ENCODE measurements around the gene SUCLG2. TPM values are rescaled to one million over a fixed set of nuclear protein-coding genes. Genes with fewer than 3 reads are reported as not detected.

The SUCLG2 gene
- total RNA-seq, 1 donor from 2014 or later = 20.8 TPM

DNA sequence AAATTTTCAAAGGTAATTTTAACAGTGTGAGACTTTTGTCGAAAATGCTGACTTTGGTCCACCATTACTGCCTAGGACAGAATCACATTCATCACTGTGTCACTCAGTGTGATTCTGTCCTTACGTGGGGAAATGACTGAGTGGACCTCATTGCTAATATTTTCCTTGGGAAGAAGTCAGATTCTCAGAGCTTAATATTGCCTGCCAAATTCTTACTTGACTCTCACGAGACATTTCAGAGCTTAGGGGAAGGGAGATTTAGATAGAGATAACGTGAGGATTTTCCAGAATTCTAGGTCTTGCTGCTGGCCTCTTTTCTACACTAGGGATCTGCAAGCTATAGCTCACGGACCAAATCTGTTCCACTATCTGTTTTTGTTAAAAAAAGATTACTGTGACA is 270.4 kb downstream of the SUCLG2 start:
- H3K4me3 Mint-ChIP-seq (ENCODE audit: unreplicated experiment) = no peak overlapping the region
- H3K4me1 ChIP-seq (ENCODE audit: insufficient read depth, low read length) = no peaks in the 10 kb centered on the region
- TF ChIP-seq, protein P1, sequence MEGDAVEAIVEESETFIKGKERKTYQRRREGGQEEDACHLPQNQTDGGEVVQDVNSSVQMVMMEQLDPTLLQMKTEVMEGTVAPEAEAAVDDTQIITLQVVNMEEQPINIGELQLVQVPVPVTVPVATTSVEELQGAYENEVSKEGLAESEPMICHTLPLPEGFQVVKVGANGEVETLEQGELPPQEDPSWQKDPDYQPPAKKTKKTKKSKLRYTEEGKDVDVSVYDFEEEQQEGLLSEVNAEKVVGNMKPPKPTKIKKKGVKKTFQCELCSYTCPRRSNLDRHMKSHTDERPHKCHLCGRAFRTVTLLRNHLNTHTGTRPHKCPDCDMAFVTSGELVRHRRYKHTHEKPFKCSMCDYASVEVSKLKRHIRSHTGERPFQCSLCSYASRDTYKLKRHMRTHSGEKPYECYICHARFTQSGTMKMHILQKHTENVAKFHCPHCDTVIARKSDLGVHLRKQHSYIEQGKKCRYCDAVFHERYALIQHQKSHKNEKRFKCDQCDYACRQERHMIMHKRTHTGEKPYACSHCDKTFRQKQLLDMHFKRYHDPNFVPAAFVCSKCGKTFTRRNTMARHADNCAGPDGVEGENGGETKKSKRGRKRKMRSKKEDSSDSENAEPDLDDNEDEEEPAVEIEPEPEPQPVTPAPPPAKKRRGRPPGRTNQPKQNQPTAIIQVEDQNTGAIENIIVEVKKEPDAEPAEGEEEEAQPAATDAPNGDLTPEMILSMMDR (IDR thresholded peaks at IDR 0.05; ENCODE audit: insufficient read depth, low read depth, low read length) = no peak
- TF ChIP-seq EZH2 (IDR thresholded peaks at IDR 0.05; ENCODE audit: insufficient read depth, low read length) = no peak
- no peak overlapping the region for H2AFZ ChIP-seq (ENCODE audit: low read depth, low read length)
- no peak overlapping the region for H3K4me2 ChIP-seq (ENCODE audit: low read length)
- H3K27ac Mint-ChIP-seq (ENCODE audit: unreplicated experiment) = no peak overlapping the region
- peaks cover 10% of the 10 kb centered on the region for H3K4me1 Mint-ChIP-seq (ENCODE audit: low read depth, unreplicated experiment)
- H3K9ac ChIP-seq (ENCODE audit: low read length) = no peak overlapping the region
- no peaks in the 10 kb centered on the region for H3K36me3 ChIP-seq (ENCODE audit: insufficient read depth, low read length)
- H3K36me3 Mint-ChIP-seq (ENCODE audit: low read depth, unreplicated experiment) = peaks cover 5% of the 10 kb centered on the region
- H3K9me3 ChIP-seq (ENCODE audit: insufficient read depth, low read depth, low read length) = no peaks in the 10 kb centered on the region
- no peak for FAIRE-seq
- no peak overlapping the region for H3K27ac ChIP-seq (ENCODE audit: low read depth, low read length)
- H3K4me3 ChIP-seq (ENCODE audit: insufficient read depth, low read depth, low read length) = no peak overlapping the region
- H3K9me3 Mint-ChIP-seq (ENCODE audit: unreplicated experiment) = peaks cover 2% of the 10 kb centered on the region
- no peaks in the 10 kb centered on the region for H3K79me2 ChIP-seq (ENCODE audit: insufficient read depth, low read length)
- no peak for DNase-seq (ENCODE audit: low read depth)
- no peaks in the 10 kb centered on the region for H3K27me3 Mint-ChIP-seq (ENCODE audit: low read depth, unreplicated experiment)
- H4K20me1 ChIP-seq (ENCODE audit: insufficient read depth, low read length) = no peaks in the 10 kb centered on the region
- no peaks in the 10 kb centered on the region for H3K27me3 ChIP-seq (ENCODE audit: insufficient read depth, low read length)

DNA sequence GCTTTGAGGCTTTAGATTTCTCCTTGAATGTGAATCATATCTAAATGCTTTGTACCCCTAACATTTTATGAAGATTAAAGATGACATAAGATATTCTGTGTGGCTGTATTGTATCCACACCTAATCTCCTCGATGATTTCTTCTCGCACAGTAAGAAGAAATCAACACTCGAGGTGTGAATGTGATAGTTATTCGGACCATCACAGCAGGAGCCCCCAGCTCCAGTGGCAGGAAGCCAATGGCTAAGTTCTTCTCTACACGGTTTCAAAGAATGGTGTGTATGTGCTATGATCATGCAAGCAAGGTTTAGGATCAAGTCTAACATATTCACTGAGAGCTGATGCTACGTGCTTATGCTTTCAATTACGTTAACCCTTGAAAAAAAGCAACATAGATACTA is 271.0 kb downstream of the SUCLG2 start:
- Mint-ChIP-seq H3K27ac (ENCODE audit: unreplicated experiment) (no peak overlapping the region), H3K4me3 (ENCODE audit: unreplicated experiment) (no peak overlapping the region), H3K4me1 (ENCODE audit: low read depth, unreplicated experiment) (peaks cover 6% of the 10 kb centered on the region), H3K27me3 (ENCODE audit: low read depth, unreplicated experiment) (no peaks in the 10 kb centered on the region), H3K9me3 (ENCODE audit: unreplicated experiment) (peaks cover 2% of the 10 kb centered on the region), H3K36me3 (ENCODE audit: low read depth, unreplicated experiment) (peaks cover 6% of the 10 kb centered on the region)
- H3K9ac ChIP-seq (ENCODE audit: low read length) = no peak overlapping the region
- DNase-seq (ENCODE audit: low read depth) (no peak), FAIRE-seq (no peak)
- H3K4me1 ChIP-seq (ENCODE audit: insufficient read depth, low read length) = no peaks in the 10 kb centered on the region
- H3K79me2 ChIP-seq (ENCODE audit: insufficient read depth, low read length) = no peaks in the 10 kb centered on the region
- no peak overlapping the region for H3K27ac ChIP-seq (ENCODE audit: low read depth, low read length)
- no peaks in the 10 kb centered on the region for H4K20me1 ChIP-seq (ENCODE audit: insufficient read depth, low read length)
- H3K27me3 ChIP-seq (ENCODE audit: insufficient read depth, low read length) = no peaks in the 10 kb centered on the region
- no peak for TF ChIP-seq EZH2 (IDR thresholded peaks at IDR 0.05; ENCODE audit: insufficient read depth, low read length)
- TF ChIP-seq, protein P1 (IDR thresholded peaks at IDR 0.05; ENCODE audit: insufficient read depth, low read depth, low read length) = no peak
- no peak overlapping the region for H3K4me3 ChIP-seq (ENCODE audit: insufficient read depth, low read depth, low read length)
- no peak overlapping the region for H2AFZ ChIP-seq (ENCODE audit: low read depth, low read length)
- H3K36me3 ChIP-seq (ENCODE audit: insufficient read depth, low read length) = no peaks in the 10 kb centered on the region
- no peak overlapping the region for H3K4me2 ChIP-seq (ENCODE audit: low read length)
- no peaks in the 10 kb centered on the region for H3K9me3 ChIP-seq (ENCODE audit: insufficient read depth, low read depth, low read length)

DNA sequence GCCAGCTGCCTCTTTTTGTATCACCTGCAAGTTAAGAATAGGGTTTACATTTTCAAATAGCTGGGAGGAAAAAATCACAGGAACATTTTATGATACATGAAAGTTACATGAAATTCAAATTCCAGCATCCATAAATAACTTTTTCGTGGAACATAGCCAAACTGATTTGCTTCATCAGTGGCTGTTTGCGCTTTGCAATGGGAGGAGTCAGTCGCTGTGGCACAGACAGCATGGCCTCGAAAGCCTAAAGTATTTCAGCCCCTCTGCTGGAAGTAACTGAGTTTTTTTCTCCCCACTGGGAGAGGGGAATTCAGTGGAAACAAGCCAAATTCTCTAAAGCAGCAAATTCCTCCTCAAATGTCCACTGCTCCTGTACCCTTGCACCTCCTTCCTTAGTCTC is 271.9 kb downstream of the SUCLG2 start:
- Histone ChIP-seq H3K27me3 (ENCODE audit: insufficient read depth, low read length) (no peaks in the 10 kb centered on the region), H3K9me3 (ENCODE audit: insufficient read depth, low read depth, low read length) (no peaks in the 10 kb centered on the region)
- no peak for TF ChIP-seq EZH2 (IDR thresholded peaks at IDR 0.05; ENCODE audit: insufficient read depth, low read length)
- TF ChIP-seq, protein P1 (IDR thresholded peaks at IDR 0.05; ENCODE audit: insufficient read depth, low read depth, low read length) = no peak

More for the DNA sequence above, 271.9 kb downstream of the SUCLG2 start:
- FAIRE-seq (no peak), DNase-seq (ENCODE audit: low read depth) (no peak)
- Mint-ChIP-seq H3K9me3 (ENCODE audit: unreplicated experiment) (peaks cover 2% of the 10 kb centered on the region), H3K4me3 (ENCODE audit: unreplicated experiment) (no peak overlapping the region), H3K27me3 (ENCODE audit: low read depth, unreplicated experiment) (no peaks in the 10 kb centered on the region), H3K36me3 (ENCODE audit: low read depth, unreplicated experiment) (peaks cover 9% of the 10 kb centered on the region), H3K27ac (ENCODE audit: unreplicated experiment) (no peak overlapping the region), H3K4me1 (ENCODE audit: low read depth, unreplicated experiment) (peaks cover 6% of the 10 kb centered on the region)
- H3K4me3 ChIP-seq (ENCODE audit: insufficient read depth, low read depth, low read length) = no peak overlapping the region
- no peaks in the 10 kb centered on the region for H3K4me1 ChIP-seq (ENCODE audit: insufficient read depth, low read length)
- H4K20me1 ChIP-seq (ENCODE audit: insufficient read depth, low read length) = no peaks in the 10 kb centered on the region
- H3K79me2 ChIP-seq (ENCODE audit: insufficient read depth, low read length) = no peaks in the 10 kb centered on the region
- no peak overlapping the region for H3K27ac ChIP-seq (ENCODE audit: low read depth, low read length)
- no peak overlapping the region for H3K9ac ChIP-seq (ENCODE audit: low read length)
- H2AFZ ChIP-seq (ENCODE audit: low read depth, low read length) = no peak overlapping the region
- no peaks in the 10 kb centered on the region for H3K36me3 ChIP-seq (ENCODE audit: insufficient read depth, low read length)
- H3K4me2 ChIP-seq (ENCODE audit: low read length) = no peak overlapping the region
